HepG2 (cell line): ENCODE measurements around the gene PGA5. TPM values are rescaled to one million over a fixed set of nuclear protein-coding genes. Genes with fewer than 3 reads are reported as not detected.

Experiments
- AGO2 ChIP-seq: fragments of 200-400 bp; formaldehyde crosslinking; optimal IDR thresholded peaks from 2 replicates; pipeline ENCODE3; 2017; ENCODE audit warnings: mild to moderate bottlenecking, low read depth, low read length, moderate library complexity
- BRD4 ChIP-seq: sonication (generic); formaldehyde crosslinking; IDR thresholded peaks from 2 replicates; pipeline ENCODE4 v1.4.0; 2020; ENCODE audit warnings: missing genetic modification reagents
- EHMT2 ChIP-seq: fragments of 200-600 bp; sonication (generic); IDR thresholded peaks from 2 replicates; pipeline ENCODE4 v1.7.0; 2017; ENCODE audit warnings: antibody characterized with exemption, low read depth, low read length, borderline replicate concordance
- HIC2 ChIP-seq: sonication (generic); formaldehyde crosslinking; IDR thresholded peaks from 2 replicates; pipeline ENCODE4 v1.9.0; 2022; ENCODE audit warnings: low read depth, missing genetic modification reagents
- NFAT5 ChIP-seq: sonication (generic); formaldehyde crosslinking; IDR thresholded peaks from 2 replicates; pipeline ENCODE4 v1.4.0; 2020; ENCODE audit warnings: missing genetic modification reagents
- ZBTB21 ChIP-seq: sonication (generic); formaldehyde crosslinking; IDR thresholded peaks from 2 replicates; pipeline ENCODE4 v1.4.0; 2020; ENCODE audit warnings: missing genetic modification reagents
- ZBTB38 ChIP-seq: sonication (generic); formaldehyde crosslinking; IDR thresholded peaks from 2 replicates; pipeline ENCODE4 v1.5.1; 2020; ENCODE audit warnings: mild to moderate bottlenecking, missing genetic modification reagents
- ZNF296 ChIP-seq: sonication (generic); formaldehyde crosslinking; conservative IDR thresholded peaks from 2 replicates; pipeline ENCODE4 v1.5.0; 2020; ENCODE audit warnings: mild to moderate bottlenecking, missing genetic modification reagents
- ZNF350 ChIP-seq: sonication (generic); formaldehyde crosslinking; IDR thresholded peaks from 2 replicates; pipeline ENCODE4 v1.4.0; 2020; ENCODE audit warnings: mild to moderate bottlenecking, low read depth, missing genetic modification reagents, borderline replicate concordance
- ZSCAN31 ChIP-seq: sonication (generic); formaldehyde crosslinking; IDR thresholded peaks from 2 replicates; pipeline ENCODE4 v1.5.0; 2020; ENCODE audit warnings: low read depth, mild to moderate bottlenecking, missing genetic modification reagents
- polyA plus RNA-seq, 8 experiments: library from polyadenylated mRNA; depleted of rRNA in 3 of 8; stranded (reverse) in 7 of 8; unstranded in 1 of 8; fragments of >200 nt; fragmentation: Illumina TruSeq in 4 of 8; extraction: Trizol in 4 of 8; gene quantifications; 2 replicates each; pipeline versions ENCODE4 v1.2.1 to v1.2.3, GENCODE V29; 2011 to 2016; ENCODE audit warnings: low read depth in 4 of 8, missing spikeins in 1 of 8, mixed read lengths in 1 of 8; ENCODE audit not compliant: insufficient read depth in 1 of 8
- total RNA-seq, 5 experiments: library from RNA; depleted of rRNA; stranded (reverse); fragments of >200 nt; fragmentation: Illumina TruSeq; extraction: Trizol; gene quantifications; 2 replicates each; pipeline ENCODE4 v1.2.3, GENCODE V29; 2016; ENCODE audit warnings: low read depth in 1 of 5
- TF ChIP-seq, protein P1 (sequence below), 2 experiments: fragments of 450-650 bp in 1 of 2; sonication (generic) in 1 of 2; formaldehyde crosslinking; IDR thresholded peaks; 2 replicates each; pipeline versions ENCODE4 v1.5.0 to v1.8.0; 2020 to 2022; ENCODE audit warnings: mild to moderate bottlenecking in 1 of 2, missing genetic modification reagents in 1 of 2
- TF ChIP-seq, protein P2 (sequence below): sonication (generic); formaldehyde crosslinking; IDR thresholded peaks from 2 replicates; pipeline ENCODE4 v1.8.0; 2022; ENCODE audit warnings: missing genetic modification reagents, mild to moderate bottlenecking, borderline replicate concordance
- TF ChIP-seq, protein P3 (sequence below): sonication (generic); formaldehyde crosslinking; IDR thresholded peaks from 2 replicates; pipeline ENCODE4 v1.4.0; 2020; ENCODE audit warnings: missing genetic modification reagents
- TF ChIP-seq, protein P4 (sequence below): sonication (generic); formaldehyde crosslinking; IDR thresholded peaks from 2 replicates; pipeline ENCODE4 v1.5.1; 2020; ENCODE audit warnings: mild to moderate bottlenecking, moderate library complexity, missing genetic modification reagents

PGA5 gene
- total and polyA plus RNA-seq, 2 of the 13 experiments (the other 11 are each of a cell fraction or from before 2014, with no cell fraction given), result not detected

DNA sequence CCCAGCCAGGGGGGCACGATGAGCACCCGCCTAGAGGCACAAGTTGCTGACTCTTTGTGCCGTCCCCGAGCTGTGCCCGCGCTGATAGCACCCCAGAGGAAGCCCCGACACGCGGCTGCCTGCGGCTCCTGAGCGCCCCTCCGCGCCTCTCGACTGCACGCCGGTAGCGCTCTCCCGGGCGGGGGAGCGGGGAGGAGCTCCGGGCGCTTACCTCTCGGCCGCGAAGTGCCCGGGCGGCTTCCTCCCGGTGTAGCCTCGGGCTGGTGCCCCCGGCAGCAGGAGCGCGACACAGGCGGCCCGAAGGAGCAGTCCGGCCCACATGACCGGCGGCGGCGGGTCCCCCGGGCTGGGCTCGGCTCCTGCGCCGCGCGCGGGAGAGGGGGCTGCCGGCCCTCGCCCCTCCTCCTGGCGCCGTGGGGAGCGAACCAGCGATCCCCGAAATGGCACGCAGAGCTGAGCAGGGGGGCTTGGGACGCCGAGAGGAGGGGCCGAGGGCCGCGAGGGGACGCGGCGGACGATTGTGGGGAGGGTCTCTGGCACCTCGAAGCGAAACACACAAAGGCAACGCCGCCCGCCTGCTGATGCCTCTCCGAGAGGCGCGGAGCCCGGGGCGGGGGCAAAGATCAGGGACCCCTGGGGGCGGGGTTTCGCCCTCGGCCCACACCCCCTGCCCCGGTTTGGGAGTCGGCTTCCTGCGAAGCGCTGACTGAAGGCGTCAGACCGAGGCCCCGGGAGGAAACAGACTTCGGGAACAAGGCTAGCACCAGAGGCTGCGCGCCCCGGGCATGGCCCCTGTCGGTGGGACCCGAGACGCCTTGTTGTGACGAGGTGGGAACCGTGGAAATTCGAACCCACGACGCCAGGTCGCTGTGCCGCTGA is 54.0 kb downstream of the PGA5 start, which contains the start of gene VWCE (continued):
- TF ChIP-seq, protein P1, sequence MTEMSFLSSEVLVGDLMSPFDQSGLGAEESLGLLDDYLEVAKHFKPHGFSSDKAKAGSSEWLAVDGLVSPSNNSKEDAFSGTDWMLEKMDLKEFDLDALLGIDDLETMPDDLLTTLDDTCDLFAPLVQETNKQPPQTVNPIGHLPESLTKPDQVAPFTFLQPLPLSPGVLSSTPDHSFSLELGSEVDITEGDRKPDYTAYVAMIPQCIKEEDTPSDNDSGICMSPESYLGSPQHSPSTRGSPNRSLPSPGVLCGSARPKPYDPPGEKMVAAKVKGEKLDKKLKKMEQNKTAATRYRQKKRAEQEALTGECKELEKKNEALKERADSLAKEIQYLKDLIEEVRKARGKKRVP (CRISPR knock-in tag; IDR thresholded peaks at IDR 0.05), result 0 out of 4 replicates have a peak, but pooled peaks of 1 of the 2 experiments have one; percentile 30
- TF ChIP-seq AGO2 (peak; percentile 77), BRD4 (CRISPR knock-in tag) (no peak; the same call in 1 of the 2 replicates), ZNF296 (CRISPR knock-in tag) (peak; percentile 53; the same call in 1 of the 2 replicates), ZSCAN31 (peak; percentile 70; the same call in 1 of the 2 replicates), ZNF350 (peak; percentile 71; the same call in 1 of the 2 replicates), EHMT2 (no peak), HIC2 (CRISPR knock-in tag) (0 out of 2 replicates have a peak, but pooled peaks have one; percentile 68), ZBTB38 (CRISPR knock-in tag) (no peak), ZBTB21 (CRISPR knock-in tag) (no peak; the same call in 1 of the 2 replicates), NFAT5 (CRISPR knock-in tag) (no peak; the same call in 1 of the 2 replicates)
- TF ChIP-seq, protein P2, sequence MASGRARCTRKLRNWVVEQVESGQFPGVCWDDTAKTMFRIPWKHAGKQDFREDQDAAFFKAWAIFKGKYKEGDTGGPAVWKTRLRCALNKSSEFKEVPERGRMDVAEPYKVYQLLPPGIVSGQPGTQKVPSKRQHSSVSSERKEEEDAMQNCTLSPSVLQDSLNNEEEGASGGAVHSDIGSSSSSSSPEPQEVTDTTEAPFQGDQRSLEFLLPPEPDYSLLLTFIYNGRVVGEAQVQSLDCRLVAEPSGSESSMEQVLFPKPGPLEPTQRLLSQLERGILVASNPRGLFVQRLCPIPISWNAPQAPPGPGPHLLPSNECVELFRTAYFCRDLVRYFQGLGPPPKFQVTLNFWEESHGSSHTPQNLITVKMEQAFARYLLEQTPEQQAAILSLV (CRISPR knock-in tag), result no peak
- TF ChIP-seq, protein P3, sequence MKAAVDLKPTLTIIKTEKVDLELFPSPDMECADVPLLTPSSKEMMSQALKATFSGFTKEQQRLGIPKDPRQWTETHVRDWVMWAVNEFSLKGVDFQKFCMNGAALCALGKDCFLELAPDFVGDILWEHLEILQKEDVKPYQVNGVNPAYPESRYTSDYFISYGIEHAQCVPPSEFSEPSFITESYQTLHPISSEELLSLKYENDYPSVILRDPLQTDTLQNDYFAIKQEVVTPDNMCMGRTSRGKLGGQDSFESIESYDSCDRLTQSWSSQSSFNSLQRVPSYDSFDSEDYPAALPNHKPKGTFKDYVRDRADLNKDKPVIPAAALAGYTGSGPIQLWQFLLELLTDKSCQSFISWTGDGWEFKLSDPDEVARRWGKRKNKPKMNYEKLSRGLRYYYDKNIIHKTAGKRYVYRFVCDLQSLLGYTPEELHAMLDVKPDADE (CRISPR knock-in tag), result peak; percentile 84; the same call in 1 of the 2 replicates
- TF ChIP-seq, protein P4, sequence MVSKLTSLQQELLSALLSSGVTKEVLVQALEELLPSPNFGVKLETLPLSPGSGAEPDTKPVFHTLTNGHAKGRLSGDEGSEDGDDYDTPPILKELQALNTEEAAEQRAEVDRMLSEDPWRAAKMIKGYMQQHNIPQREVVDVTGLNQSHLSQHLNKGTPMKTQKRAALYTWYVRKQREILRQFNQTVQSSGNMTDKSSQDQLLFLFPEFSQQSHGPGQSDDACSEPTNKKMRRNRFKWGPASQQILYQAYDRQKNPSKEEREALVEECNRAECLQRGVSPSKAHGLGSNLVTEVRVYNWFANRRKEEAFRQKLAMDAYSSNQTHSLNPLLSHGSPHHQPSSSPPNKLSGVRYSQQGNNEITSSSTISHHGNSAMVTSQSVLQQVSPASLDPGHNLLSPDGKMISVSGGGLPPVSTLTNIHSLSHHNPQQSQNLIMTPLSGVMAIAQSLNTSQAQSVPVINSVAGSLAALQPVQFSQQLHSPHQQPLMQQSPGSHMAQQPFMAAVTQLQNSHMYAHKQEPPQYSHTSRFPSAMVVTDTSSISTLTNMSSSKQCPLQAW (CRISPR knock-in tag), result peak; percentile 82
